HFF-Myc (cell line): Measurements from ENCODE around the gene CFP.

Experiments used
- DNase-seq: peaks from one replicate; pipeline ENCODE4 v3.0.0-alpha.2; 2011; ENCODE audit warnings: low read depth; ENCODE audit errors: extremely low read depth
- H3K4me3 ChIP-seq: replicated peaks from 2 replicates; pipeline ENCODE4 v1.5.1; 2011; ENCODE audit warnings: low read depth, mild to moderate bottlenecking, control low read depth, low read length
- TF ChIP-seq, protein P1 (sequence below): IDR thresholded peaks from 2 replicates; pipeline ENCODE4 v1.5.1; 2012; ENCODE audit warnings: mild to moderate bottlenecking, low read depth, low read length, control low read depth; ENCODE audit errors: missing control alignments

CFP gene

DNA sequence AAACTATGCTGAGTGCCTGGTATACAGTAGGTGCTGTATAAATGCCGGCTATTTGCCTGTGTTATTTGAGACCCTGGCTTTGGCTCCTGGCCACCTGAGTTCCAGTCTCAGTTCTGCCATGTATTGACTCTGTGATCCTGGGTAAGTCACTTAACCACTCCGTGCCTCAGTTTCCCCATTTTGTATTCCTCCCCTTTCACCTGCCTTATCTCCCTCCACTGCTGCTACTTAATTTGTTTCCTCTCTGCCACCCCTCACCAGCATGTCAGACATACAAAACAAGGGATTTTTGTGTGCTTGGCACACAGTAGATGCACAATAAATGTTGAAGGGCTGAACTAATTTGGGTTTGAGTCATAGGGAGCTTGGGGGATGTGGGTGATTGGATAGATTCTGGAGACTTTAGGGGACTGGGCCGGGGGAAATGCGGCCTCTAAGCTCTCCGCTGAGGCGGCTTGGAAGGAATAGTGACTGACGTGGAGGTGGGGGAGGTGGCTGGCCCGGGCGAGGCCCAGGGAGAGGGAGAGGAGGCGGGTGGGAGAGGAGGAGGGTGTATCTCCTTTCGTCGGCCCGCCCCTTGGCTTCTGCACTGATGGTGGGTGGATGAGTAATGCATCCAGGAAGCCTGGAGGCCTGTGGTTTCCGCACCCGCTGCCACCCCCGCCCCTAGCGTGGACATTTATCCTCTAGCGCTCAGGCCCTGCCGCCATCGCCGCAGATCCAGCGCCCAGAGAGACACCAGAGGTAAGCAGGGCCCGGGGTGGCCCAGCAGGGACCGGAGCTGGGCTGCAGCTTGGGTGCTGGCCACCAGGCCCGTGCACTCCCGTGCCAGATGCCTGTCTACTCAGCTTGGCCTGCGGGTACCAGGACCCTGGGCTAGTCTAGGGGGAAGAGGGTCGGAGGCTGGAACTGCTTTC is 47.7 kb downstream of the CFP start, which contains the start of gene TIMP1:
TIMP1 (plus strand) TSS at position 706 of the 917 bp plus-strand sequence. CDS start 980 bp downstream, outside the sequence.
- TF ChIP-seq, protein P1, sequence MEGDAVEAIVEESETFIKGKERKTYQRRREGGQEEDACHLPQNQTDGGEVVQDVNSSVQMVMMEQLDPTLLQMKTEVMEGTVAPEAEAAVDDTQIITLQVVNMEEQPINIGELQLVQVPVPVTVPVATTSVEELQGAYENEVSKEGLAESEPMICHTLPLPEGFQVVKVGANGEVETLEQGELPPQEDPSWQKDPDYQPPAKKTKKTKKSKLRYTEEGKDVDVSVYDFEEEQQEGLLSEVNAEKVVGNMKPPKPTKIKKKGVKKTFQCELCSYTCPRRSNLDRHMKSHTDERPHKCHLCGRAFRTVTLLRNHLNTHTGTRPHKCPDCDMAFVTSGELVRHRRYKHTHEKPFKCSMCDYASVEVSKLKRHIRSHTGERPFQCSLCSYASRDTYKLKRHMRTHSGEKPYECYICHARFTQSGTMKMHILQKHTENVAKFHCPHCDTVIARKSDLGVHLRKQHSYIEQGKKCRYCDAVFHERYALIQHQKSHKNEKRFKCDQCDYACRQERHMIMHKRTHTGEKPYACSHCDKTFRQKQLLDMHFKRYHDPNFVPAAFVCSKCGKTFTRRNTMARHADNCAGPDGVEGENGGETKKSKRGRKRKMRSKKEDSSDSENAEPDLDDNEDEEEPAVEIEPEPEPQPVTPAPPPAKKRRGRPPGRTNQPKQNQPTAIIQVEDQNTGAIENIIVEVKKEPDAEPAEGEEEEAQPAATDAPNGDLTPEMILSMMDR: no peak
- peak within 1 kb of the TSS; percentile 64 for H3K4me3 ChIP-seq
- peak; percentile 66 for DNase-seq

DNA sequence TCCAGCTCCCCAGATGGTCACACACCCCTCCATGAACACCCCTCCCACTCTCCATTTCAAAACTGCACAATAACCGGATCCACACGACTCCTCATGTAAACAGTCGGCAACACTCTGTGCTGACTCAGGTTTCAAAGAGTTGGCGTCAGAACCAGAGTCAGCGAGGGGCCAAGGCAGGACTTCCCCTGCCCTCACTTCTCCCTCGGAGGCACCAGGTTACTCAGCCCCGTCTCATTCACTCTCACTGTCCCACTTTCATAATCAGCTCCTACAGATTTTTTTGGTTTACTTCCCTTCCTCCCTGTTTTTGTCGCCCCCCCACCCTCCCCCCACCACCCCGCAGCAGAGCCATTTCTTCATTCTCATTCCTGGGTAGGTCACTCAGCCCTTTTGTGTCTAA is 50.2 kb downstream of the CFP start:
- no peak overlapping the region for H3K4me3 ChIP-seq
- TF ChIP-seq, protein P1: no peak
- DNase-seq: no peak

DNA sequence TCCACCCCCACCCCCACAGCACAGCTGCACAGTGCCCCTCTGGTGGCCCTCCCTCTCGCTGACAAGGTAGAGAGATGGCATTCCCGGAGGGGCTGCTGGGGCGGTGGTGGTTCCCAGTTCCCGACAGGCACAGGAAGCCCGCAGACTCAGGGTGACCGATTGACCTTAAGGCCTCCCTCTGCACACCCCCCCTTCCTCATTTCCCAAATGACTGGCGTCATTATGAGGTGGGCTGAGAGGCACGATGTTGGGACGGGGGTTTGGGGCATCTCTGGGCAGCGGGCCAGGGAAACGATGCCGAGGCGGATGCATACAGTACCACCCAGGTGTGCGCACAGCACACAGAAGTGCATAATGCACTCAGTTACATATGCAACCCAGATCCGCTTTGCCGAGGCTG is 51.0 kb downstream of the CFP start:
- TF ChIP-seq, protein P1: no peak
- no peak for DNase-seq
- no peak overlapping the region for H3K4me3 ChIP-seq

DNA sequence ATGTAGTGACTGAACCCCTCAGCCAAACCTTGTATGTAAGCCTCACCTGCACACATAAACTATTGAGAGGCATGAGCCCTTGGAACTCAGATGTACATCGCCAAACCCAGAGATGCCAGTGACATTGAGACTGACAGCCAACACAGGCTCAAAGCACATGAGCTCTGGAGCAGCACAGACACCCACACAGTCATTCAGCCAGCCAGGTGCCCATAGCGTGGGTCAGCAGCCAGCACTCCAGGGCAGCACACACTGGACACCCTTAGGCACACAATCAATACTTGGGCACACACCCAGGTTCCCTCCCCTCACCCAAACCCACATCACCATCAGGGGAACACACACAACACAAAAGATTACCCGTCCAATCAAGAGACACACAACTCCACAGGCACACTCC is 51.8 kb downstream of the CFP start:
- TF ChIP-seq, protein P1: no peak
- DNase-seq: no peak
- no peak overlapping the region for H3K4me3 ChIP-seq

DNA sequence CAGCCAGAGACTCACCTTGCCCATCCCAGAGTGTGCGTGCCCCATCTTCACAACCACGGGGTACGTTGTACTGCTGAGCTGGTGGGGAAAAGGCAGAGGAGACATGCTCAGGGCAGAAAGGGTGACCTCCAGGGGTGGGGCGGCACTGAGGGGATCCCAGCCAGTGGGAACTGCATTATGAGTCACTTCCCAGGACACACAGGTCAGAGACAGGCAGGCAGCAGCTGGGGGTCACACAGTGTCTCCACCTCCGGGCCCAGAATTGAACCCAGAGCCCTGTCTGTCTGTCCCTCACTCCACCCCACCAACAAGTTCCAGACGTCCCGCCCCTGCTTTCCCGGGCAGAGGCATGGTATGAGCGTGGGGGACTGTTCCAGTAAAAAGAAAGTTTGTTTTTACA is 52.3 kb downstream of the CFP start:
- TF ChIP-seq, protein P1: no peak
- no peak for DNase-seq
- H3K4me3 ChIP-seq: no peak overlapping the region

DNA sequence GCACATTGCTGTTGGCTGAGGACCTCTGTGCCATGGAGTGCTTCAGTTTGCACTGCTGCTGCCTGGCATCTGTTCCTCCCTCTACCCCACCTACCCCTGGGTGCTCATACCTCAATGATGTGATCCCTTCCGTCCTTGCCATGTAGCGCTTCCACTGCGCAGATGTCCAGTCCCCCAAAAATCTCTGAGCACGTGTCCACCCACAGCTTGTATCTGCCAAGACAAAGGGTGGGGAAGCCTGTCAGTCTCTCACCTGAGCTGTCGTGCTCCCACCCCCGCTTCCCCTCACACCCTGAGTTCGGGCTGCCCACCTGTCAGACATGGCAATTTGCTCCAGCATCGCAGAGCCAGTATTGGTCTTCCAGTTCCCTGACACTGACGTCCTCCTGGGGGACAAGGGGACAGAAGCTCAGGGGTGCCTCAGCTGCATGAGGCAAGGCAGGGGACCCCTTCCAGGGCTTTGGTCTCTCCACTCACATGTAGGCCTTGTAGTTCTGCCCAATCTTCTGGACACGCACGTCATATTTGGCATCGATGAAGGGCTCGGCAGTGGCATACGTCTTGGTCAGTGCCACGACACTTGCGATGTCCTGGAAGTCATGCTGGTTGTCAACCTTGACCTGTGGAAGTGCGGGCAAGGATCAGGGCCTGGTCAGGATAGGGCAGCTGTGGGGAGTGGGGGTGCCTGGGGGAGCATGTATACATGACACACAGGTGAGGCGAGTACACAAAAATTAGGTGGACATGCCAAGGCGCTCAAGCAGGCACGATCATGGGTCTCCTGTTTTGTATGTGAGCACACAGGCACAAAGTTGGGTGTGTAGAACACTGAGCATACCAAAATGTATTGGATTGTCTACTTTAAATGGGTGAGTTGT is 53.5 kb downstream of the CFP start:
- TF ChIP-seq, protein P1: no peak
- no peak for DNase-seq
- H3K4me3 ChIP-seq: no peak overlapping the region
